PC-9 (cell line): ENCODE data around the gene ERP29.

ENCODE experiments used
- EZH2 ChIP-seq: fragments of 200-600 bp; sonication (generic); IDR thresholded peaks from 2 replicates; pipeline ENCODE4 v1.8.0; 2017; ENCODE audit warnings: antibody characterized with exemption, low read depth
- TF ChIP-seq, protein P1 (sequence below): fragments of 200-600 bp; sonication (generic); conservative IDR thresholded peaks from 2 replicates; pipeline ENCODE4 v1.6.1; 2017; ENCODE audit warnings: mixed run types, antibody characterized with exemption, mild to moderate bottlenecking, moderate library complexity

DNA sequence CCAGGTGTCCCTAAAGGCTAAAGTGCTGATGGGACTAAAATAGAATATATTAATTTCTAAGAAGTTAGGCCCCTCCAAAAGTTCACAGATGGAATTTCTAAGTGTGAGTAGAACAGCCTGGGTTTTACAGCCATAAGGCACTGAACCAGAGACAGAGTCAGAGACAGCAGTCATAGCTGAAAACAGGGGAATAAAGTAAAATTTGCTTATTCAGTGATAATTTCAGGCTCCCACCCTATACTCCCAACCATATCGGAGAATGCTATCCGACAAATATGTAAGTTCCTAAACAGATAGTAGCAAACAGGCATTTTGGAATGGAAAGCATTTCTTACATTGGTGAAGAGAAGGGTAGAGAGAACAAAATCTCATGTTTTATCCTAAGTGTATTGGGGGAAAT is 50.0 kb downstream of the ERP29 start:
- TF ChIP-seq, protein P1, sequence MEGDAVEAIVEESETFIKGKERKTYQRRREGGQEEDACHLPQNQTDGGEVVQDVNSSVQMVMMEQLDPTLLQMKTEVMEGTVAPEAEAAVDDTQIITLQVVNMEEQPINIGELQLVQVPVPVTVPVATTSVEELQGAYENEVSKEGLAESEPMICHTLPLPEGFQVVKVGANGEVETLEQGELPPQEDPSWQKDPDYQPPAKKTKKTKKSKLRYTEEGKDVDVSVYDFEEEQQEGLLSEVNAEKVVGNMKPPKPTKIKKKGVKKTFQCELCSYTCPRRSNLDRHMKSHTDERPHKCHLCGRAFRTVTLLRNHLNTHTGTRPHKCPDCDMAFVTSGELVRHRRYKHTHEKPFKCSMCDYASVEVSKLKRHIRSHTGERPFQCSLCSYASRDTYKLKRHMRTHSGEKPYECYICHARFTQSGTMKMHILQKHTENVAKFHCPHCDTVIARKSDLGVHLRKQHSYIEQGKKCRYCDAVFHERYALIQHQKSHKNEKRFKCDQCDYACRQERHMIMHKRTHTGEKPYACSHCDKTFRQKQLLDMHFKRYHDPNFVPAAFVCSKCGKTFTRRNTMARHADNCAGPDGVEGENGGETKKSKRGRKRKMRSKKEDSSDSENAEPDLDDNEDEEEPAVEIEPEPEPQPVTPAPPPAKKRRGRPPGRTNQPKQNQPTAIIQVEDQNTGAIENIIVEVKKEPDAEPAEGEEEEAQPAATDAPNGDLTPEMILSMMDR = no peak
- no peak for TF ChIP-seq EZH2
